Activated T-cell treated with anti-CD3 and anti-CD28 coated beads for 4 hours (primary cell): ENCODE measurements around the gene ENTPD6.
"Not testable (repeated sequence)": the region's sequence is repeated elsewhere in the genome, so short reads cannot be mapped to it uniquely, and the experiment has no call there.

Experiments used
- DNase-seq: peaks from one replicate; pipeline ENCODE4 v3.0.0-alpha.2; 2020

The ENTPD6 gene

DNA sequence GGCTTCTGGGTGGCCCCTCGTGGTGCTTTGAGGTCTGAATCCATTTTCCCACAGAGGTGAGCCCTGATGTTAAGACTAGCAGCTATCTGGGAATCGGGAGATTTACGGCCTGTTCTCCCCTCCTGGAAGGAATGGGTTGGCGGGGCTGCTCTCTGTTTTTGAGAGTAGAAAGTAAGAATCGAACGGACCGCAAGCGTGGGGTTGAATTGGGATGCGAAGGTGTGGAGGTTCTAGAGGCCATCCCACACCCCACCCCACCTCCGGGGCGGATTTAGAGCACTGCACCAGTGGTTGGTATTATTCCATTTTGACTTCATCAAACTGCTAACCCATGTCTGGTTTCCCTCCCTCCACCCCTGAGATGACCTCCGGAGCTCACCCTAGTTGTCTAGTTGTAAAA lies 63.8 kb downstream of the ENTPD6 start:
- no peak for DNase-seq

DNA sequence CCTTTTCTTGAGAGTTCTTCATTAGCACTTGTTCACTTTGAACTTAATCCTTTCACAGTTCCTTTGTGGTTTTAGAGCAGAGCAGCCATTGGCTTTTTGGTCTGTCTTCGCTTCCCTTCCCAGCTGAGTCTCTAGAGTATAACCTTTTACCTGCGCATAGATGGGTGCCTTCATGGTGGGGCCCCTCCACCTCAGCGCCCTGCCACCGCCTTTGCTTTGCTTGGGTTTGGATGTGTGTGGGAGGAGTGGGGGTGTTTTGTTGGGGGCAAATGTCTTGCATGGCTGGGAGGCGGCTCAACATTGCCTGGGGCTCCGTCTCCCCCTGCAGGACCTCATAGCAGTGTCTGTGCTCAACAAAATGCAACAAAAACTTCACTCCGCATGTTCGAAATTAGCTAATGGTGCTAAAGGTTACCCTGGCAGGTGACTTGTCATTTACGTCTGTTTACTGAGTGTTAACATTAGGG lies 64.3 kb downstream of the ENTPD6 start:
- DNase-seq = no peak

DNA sequence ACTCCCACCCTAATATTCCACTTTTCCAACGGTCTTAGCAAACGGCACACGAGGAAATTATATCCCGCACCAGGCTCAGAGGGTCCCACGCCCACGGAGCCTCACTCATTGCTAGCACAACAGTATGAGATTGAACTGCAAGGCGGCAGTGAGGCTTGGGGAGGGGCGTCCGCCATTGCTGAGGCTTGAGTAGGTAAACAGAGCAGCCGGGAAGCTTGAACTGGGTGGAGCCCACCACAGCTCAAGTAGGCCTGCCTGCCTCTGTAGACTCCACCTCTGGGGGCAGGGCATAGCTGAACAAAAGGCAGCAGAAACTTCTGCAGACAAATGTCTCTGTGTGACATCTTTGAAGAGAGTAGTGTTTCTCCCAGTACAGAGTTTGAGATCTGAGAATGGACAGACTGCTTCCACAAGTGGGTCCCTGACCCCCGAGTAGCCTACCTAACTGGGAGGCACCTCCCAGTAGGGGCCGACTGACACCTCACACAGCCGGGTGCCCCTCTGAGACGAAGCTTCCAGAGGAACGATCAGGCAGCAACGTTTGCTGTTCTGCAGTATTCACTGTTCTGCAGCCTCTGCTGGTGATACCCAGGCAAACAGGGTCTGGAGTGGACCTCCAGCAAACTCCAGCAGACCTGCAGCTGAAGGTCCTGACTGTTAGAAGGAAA lies 65.4 kb downstream of the ENTPD6 start:
- not testable (repeated sequence) for DNase-seq

DNA sequence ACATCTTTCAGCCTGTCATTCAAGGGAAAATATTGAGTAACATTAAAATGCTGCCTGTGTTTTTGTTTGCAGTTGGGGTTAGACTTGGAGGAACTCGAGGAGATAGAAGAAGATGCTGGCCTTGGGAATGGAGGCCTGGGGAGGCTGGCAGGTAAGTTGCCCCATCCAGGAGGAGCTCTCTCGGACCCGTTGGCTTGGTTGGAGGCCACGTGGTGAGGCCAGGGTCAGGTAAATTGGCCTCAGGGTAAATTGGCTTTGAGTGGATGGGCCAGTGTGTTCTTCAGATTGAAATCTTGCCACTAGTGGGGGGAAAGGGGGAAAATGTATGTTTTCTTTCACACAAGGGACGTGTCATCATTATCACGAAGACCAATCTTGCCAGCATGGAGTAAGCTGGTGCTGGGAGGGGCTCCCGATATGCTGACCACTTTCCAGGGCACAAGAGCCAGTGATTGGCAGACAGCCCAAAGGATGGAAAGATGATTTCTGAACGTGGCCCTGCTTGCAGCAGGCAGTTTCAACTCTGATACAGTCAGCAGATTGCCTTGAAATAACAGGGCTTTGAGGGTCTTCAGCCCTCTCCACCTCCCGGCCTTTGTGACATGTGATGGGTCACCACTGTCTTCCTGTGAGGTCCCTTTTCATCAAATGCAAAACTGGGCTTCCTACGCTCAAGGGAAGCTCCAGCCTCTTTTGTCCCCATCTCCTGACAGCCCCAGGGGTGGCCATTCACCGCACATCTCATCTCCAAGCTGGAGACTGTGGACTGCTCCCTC lies 73.7 kb downstream of the ENTPD6 start:
- no peak for DNase-seq

DNA sequence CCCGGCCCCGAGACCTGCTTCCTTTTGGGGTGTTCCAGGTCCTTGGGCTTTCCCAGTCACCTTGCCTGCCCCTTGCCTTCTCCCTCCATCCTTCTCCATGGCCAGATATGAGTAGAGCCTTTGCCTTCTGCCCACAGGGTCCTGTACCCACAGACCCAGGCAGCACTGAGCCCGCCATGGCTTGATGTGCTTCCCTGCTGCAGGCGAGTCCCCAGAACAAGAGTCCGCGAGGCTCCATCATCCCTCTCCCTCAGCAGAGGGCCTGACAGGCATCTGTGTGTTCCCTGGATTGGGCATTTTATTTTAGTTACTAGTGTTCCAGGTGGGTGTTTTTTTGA lies 74.3 kb downstream of the ENTPD6 start:
- DNase-seq = no peak

DNA sequence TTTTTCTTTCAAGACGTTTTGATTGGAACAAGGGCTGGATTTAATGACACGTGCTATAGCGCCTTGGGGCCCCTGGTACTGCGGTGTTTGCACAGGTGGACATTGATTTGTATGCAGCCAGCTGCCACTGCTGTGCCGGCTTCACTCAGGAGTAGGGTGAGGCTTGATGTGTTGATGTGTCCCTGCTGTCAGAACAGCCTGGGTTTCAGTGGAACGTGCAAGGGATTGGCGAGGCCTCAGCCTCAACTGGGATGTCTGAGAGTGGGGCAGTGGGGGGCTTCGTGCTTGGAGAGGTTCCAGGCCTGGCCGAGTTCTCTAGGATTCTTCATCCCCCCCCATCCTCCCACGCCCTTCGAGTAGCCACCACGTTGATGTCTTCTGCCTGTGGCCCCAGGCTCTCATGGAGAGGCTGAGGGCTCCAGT lies 75.3 kb downstream of the ENTPD6 start:
- DNase-seq = no peak

DNA sequence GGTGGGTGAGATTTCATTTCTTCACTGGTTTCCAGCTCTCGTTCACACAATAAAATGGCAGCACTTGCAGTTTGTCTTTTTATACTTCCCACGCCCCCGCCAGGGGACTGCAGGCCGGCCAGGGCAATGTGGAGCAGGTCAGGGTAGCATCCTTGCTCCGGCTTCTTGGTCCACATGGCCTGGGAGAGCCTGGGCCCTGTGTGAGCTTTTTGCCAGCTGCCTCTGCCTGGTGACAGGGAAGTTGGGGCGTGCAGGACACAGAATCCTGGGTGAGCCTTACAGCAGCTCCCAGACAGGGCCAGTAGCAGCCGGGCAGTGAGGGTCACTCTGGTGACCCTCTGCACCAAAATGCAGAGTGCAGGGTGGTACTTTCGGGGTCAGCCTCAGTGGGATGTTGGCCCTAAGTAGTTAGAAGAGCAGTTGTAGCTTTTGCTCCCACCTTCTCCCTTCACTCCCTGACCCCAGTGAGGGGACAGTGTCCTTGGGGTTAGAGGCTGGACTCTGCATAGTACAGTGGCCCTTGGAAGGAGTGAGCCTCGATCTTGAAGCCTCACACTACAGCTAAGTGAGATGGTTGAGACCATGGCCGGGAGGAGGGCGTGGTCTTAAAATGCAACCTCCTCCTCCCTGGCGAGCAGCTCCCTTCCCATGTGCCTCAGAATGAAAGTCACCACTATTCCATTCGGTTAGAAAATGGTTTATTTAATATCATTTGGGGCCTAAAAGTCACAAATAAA lies 76.1 kb downstream of the ENTPD6 start:
- no peak for DNase-seq

DNA sequence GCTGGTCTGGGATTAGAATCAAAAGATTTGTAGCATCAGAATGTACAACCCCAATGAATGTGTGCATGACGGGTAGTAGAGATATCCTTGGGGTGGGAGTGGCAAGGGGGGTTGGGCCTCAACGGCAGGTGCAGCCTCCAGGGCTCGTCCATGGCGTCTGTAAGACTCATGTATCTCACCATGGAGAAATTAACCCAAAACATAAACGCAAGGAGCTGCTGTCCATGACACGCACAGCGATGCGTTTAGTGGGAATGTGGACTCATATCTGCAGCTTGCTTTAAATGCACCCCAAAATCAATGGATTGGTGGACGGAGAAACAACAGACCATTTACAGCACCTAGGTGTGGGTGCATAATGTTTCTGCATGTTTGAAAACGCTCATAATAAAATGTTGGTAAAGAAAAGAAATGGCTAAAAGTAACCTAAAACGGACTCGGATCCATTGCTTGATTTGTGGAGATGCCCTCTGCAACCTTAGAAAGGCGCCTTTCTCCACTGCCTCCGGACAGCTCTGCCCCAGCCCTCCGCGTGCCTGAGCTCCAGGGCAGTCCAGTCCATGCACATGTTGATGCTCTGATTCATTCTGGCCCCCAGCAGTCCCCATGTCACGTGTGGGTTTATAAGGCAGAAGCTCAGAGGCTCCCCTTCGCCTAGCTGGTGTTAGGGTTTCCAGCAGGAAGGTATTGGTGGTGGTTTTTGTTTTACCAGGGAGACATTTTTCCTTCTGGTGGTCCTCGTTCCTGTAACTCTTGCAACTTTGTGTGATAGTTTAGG lies 76.9 kb downstream of the ENTPD6 start:
- no peak for DNase-seq

DNA sequence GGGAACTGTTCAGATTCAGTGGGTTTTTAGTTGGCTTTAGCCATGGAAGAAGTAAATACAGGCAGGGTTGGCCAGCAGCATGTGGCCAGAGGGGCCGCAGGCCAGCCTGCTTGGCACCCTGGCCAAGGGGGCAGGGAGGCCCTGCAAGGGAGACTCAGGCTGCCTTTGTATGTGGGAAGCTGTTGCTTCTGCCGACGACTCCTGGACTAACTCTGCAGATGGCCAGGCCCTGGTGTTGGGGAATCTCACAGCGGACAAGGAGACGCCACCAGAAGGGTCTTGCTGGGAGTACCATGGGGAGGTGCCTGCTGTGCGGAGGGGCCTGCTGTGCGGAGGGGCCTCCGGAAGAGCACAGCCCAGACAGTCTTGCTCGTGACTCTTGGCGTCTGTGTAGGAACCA lies 77.5 kb downstream of the ENTPD6 start:
- no peak for DNase-seq

DNA sequence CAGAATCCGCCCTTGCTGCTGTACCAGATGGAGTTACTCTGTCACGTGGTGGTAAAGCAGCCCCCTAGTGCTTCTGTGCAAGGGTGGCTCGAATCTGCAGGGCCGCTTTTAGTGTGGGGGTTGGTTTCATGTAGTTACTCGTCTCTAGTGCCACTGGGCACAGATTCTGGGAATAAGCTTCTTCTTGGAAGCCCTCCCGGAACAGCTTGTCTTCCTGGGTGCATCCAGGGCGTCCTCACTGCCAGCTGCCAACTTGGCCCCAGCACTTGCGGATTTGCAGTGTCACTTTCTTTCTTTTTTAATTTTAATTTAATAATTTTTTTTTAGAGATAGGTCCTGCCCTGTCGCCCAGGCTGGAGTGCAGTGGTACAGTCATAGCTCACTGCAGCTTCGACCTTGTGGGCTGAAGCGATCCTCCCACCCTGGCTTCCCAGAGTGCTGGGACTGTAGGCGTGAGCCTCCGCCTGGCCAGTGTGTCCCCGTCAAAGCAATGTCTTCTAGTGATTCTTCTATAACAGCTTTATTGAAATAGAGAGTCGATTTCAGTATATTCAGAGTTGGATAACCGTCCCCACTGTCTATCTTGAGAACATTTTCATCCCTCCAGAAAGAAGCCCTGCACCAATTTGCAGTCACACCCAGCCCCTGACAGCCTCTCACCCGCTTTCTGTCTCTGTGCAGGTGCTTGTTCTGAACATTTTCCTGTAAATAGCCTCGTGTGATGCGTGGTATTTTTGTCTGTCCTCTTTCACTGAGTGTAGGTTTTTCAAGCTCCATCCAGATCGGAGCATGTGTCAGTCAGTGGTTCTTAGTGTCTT lies 78.2 kb downstream of the ENTPD6 start:
- DNase-seq = no peak

DNA sequence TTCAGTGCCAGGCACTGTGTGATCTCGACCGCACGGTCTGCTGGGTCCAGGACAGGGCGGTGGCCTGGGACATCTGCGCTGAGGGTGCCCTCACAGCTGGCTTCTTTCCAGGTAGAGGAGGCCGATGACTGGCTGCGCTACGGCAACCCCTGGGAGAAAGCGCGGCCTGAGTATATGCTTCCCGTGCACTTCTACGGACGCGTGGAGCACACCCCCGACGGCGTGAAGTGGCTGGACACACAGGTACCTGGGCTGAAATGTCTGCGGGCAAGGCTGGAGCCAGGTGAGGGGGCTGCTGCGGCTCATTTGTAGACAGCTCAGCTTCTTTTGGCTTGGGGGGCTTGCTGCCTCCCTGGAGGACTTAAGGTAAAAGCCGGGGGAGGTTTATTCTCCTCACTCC lies 79.0 kb downstream of the ENTPD6 start:
- no peak for DNase-seq

DNA sequence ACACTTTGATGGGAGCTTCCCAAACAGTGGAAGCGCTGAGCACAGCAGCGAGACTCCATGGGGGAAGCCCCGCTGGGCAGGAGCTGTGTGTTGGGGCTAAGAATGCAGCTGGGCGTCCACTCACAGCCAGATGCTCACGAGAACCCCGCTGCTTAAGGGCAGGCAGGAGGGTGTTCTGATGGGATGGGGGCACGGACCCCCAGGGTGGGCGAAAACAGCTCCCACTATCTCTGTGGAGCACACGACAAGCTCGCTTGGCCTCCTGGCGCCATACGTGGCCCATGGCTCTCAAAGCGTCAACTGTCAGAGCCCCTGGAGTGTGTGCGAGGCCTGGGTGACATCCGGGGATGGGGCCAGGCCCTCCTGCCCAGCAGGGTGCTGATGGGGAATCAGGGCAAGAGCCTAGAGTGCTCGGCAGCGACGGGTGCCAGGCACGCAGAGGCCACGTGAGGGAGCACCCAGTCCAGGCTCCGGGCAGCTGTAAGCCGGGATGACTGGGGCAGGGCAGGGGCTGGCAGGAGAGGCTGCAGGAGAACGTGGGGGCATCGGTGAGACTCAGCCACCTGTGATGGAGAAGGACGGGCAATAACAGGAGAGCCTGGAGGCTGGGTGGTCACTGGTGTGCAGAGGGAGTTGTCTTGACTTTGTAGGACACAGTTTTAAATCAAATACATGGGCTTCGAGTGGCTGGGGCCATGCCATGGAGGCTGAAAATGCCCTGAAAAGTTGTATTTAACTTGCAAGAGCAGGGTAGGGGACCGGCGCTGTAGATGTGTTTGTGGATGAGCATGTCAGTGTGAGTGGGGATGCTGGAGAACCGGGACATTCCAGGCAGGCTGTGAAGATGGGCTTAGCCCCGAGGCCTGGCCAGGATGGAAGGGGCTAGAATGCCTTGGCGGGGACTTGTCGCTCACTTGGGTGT lies 79.6 kb downstream of the ENTPD6 start:
- DNase-seq = no peak

DNA sequence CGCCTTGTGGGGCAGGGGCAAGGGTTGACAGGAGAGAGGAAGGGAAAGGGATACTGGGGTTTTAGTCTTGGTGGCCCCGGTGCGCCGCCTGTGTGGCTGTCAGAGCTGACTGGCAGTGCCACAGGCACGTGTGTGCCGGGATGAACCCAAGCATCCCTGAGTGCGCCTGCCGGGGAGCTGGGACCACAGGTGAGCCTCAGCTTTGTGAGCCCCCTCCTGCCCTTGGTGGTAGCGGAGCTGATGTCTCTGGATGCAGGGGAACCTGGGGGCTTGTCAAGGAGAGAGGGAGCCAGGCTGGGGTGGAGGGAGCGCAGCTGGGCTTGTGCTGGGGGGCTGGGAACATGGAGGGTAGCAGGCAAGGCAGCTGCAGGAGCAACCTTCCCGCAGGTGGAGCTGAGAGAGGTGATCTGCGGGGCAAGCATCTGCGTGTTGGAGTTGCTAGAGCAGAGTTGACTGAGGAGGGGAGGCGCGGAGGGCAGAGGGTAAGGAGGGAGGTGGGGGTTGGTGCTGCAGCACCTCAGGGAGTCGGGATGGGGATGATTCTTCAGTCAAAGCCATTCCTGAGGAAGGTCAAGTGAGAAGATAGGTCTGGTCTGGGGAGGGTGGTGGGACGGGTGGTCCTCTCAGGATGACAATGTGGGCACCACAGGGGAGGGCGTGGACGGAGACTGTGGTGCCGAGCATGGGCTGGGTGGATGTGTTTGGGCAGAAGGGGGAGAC lies 80.5 kb downstream of the ENTPD6 start:
- no peak for DNase-seq
